NCI-H1092 (cell line): ENCODE data around the gene PTPRD.

ENCODE experiments used
- DNase-seq: peaks from one replicate; lab custom pipeline; 2025; lab: John Stamatoyannopoulos, UW

Gene PTPRD

GRCh38 chr9:9753266-9753665 lies 859.5 kb downstream of the PTPRD start:
- no peak for DNase-seq

DNA sequence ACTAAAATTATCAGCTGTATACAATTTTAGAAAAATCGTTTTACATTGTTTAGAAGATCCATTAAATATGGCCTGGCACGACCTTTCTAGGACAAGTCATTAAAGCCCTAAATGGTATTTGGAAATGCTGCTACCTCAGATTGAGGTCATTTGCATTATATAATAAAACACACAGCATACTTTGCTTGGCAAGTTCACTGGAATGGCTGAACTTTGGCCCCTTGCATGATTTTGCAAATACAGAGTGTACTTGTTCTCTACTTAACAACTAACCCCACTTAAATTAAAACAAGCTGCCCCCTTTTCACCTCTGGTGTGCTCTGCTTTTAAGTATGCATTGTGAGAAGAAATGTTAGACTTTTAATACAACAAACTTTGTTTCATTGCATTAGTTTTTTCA lies 860.1 kb downstream of the PTPRD start:
- no peak for DNase-seq

- DNase-seq = no peak
Measured at GRCh38 chr9:9751996-9752395, 860.8 kb downstream of the PTPRD start.

DNA sequence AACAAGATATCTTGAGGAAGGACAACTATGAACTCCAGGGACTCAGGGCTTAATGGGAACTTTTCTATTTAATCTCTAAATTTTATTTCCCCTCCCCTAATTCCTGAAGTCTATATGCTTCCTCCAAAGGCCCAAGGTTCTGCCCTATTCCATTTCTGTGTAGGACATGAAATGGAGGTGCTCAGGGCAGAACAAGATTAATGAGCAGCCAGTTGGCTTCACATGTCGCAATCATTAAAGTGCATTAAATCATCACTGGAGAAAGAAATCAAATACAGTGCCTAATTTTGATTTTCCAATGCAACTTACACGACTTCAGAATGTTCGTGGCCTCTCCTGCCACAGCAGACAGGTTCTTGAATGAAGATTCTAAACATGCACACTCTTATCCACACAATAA lies 862.1 kb downstream of the PTPRD start:
- no peak for DNase-seq

DNA sequence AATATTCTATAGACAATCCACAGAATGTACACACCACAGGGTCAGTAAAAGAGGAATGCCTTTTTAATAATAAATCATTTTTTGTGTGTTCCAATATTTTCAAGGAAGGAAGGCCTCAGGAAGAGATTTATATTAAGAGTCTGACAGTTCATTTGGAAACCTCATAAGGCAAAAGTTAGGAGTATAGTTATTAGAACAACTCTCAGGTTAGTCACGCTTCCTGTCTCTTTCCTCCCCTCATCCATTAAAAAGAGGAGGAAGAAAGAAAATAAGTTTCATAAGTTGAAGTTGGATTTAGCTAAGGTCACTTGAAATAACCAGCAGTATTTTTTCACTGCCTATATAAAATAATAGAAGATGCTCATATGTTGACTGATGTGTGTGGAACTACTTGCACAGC lies 863.2 kb downstream of the PTPRD start:
- DNase-seq = no peak

DNA sequence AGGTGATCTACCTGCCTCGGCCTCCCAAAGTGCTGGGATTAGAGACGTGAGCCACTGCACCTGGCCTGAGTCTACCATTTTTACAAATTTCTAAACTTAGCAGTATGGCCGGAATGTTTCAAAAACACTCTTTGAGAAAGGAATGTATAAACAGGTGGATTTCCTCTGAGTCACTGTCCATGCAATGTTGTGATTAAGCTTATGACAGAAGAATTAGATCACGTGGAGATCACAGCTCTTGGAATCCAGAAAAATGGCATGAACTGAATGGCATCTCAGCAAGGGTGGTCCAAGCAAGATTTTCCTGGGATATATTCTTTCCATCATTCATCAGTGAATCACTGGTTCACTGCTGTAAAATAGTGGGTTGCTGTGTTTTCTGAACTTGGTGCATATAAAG lies 865.0 kb downstream of the PTPRD start:
- no peak for DNase-seq

GRCh38 chr9:9746826-9747225 lies 866.0 kb downstream of the PTPRD start:
- DNase-seq = no peak

GRCh38 chr9:9743822-9744221 lies 869.0 kb downstream of the PTPRD start:
- no peak for DNase-seq

- no peak for DNase-seq
Measured at GRCh38 chr9:9730174-9730573, 882.6 kb downstream of the PTPRD start.

DNA sequence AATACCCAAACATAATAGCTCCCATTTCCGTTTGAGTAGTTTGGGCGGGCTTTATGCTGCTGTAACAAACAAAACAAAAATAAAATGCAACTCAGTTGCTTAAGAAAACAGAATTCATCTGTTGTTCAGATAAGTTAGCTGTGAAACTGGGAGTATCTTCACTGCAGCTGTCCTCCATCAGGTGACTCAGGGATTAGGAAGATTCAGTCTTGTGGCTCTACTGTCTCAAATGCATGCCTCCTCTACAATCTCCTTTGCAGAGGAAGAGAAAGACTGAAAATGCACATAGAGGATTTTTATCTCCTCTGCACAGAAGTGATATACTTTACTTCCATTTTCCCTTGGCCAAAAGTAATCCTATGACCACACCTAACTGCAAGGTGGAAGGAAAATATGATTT lies 883.7 kb downstream of the PTPRD start:
- DNase-seq = no peak

DNA sequence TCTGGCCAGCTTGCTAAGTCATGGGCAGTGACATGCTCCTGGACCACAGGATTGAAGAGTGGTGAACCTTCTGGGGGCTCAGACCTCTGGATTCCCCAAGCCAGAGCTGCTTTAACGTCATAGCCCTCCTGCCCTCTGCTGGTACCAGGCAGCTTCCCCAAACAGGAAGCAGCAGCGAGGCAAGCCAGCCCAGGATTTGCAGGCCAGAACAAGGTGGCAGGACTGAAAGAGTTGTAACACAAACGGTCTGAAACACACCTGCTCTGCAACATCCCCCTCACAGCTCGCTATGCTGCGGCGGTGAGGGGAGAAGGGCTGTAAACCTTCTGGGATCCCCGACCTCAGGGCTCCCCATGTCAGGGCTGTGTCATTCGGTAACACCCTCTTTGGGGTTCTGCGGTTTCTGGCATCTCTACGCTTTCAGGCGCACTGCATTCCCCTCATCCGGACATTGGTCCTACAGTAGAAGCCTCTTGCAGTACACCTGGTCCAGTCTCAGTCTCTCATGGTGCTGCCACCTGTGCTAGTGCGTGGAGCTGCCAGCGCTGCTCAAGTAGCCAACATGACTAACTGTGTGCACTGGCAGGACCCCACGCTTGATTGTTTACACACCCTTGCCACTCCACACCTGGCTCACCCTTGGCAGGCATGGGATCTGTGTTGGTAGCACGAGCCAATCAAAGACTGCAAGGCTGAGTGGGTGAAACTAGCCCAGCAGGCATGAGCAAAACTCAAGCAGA lies 893.3 kb downstream of the PTPRD start:
- DNase-seq = no peak

DNA sequence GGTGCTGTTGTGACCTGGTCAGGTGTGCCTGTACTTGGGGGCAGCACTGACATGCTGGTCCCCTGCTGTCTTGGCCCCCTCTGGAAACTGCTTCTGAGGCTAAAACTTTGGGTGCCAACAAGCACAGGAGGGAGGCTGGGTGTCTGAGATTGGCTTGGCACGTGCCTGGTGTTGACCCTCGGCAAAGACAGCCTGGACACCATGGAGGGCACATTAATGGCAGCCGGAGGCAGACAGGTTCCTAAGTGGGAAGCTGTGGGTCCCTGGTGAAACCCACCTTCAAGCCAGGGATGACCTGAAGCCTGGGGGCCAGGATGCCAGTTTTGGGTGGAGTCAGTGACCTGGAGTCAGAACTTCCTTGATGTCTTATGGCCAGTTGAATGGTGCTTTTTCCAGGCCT lies 894.1 kb downstream of the PTPRD start:
- no peak for DNase-seq

GRCh38 chr9:9679433-9679832 lies 933.4 kb downstream of the PTPRD start:
- DNase-seq = no peak

GRCh38 chr9:9674461-9674860 lies 938.3 kb downstream of the PTPRD start:
- no peak for DNase-seq

GRCh38 chr9:9670454-9670853 lies 942.3 kb downstream of the PTPRD start:
- DNase-seq = no peak

GRCh38 chr9:9645006-9645405 lies 967.8 kb downstream of the PTPRD start:
- no peak for DNase-seq

- DNase-seq = no peak
Measured at GRCh38 chr9:9631284-9631683, 981.5 kb downstream of the PTPRD start.

GRCh38 chr9:9625248-9625647 lies 987.6 kb downstream of the PTPRD start:
- DNase-seq = no peak

DNA sequence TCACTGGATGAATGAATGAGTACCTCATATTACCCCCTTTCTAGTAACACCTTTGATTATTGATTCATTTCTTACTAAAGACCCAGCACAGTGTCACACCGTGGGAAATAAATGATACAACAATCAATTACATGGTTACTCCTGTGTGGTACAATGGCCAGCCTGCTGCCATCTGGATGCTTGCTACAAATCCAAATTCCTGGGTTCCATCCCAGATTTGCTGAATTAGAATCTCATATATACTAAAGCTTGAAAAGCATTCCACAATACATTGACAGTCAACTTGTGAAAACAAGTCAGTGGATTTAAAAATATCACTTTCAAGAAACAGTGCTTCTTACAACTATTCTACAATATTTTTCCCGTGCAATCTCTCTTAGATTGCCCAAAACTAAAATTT lies 989.3 kb downstream of the PTPRD start:
- no peak for DNase-seq

- no peak for DNase-seq
Measured at GRCh38 chr9:9621355-9621940, 991.4 kb downstream of the PTPRD start.

DNA sequence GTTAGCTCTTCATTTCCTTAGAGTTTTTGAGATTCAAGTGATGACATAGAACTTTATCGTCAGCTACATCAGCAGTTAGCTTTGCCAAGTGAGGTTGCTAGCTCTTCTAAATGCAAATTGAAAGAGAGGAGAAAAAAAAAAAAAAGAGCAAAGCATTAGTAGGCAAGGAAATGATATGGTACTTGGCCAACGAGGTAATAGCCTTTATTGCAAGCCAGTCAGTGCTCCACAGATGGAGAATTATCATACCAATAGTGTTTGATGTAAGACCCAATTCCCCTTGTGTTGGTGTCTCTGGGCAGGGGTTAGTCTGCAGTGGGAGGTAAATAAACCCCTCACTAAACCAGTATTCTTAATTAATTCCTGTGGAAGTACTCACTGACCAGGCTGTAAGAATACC lies 992.1 kb downstream of the PTPRD start:
- DNase-seq = no peak

DNA sequence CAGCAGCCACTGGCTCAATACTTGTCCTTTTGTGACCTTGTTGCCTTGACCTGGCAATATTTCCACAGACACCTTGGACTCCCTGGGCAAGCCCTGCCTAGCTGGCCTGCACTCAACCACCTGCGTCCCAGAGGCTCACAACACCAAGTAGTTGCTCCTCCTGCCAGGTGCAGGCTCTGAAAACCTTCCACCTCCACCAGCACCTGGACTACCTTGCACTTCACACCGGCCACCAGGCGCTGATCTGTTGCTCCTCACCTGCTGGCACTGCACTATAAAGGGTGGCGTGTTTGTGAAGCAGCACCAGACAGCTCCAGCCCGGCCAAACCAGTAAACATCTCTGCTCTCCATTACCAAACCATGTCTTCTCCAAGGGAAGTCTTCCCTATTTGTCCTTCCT lies 997.7 kb downstream of the PTPRD start:
- DNase-seq = no peak

- no peak for DNase-seq
Measured at GRCh38 chr9:9614607-9615006, 998.2 kb downstream of the PTPRD start.

DNA sequence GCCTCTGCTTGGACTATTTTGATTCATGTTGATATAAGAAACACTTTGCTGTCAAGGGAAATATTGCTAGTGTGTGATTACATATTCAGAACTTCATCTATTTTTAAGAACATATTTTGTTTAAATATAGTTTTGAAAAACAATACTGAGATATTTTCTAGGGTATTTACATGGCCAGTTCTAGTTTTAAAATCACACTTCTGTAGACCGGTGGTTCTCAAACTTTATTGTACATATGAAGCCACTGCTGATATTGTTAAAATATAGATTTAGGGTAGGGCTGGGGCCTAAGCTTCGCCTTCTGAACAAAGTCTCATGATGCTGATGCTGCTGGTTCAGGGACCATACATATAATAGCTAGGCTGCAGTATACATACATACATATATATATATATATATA lies 1000.0 kb downstream of the PTPRD start:
- no peak for DNase-seq
